Fibroblast of villous mesenchyme (primary cell): ENCODE measurements around the gene ARVCF. TPM values are rescaled to one million over a fixed set of nuclear protein-coding genes. Genes with fewer than 3 reads are reported as not detected.

Experiments used
- DNase-seq: peaks from one replicate; pipeline ENCODE4 v3.0.0-alpha.2; 2010; ENCODE audit warnings: low read depth
- H3K4me3 ChIP-seq: 2 replicates; pipeline ENCODE4 v1.5.1; 2011; ENCODE audit warnings: low read depth, mild to moderate bottlenecking, low read length
- CTCF ChIP-seq: IDR thresholded peaks from 2 replicates; pipeline ENCODE4 v1.5.1; 2012; ENCODE audit warnings: low read depth, mild to moderate bottlenecking, low read length; ENCODE audit not compliant: insufficient read depth
- total RNA-seq: library from RNA; depleted of rRNA; stranded (reverse); fragments of >200 nt; gene quantifications from 2 replicates; pipeline ENCODE4 v1.2.3, GENCODE V29; 2012

Gene ARVCF
- total RNA-seq, 1 donor = 6.0 TPM

- no peak for TF ChIP-seq CTCF
- H3K4me3 ChIP-seq = no peak overlapping the region
- DNase-seq = no peak
Measured at GRCh38 chr22:19981171-19981960, 35.3 kb downstream of the ARVCF start.

- H3K4me3 ChIP-seq = no peak overlapping the region
- no peak for DNase-seq
- no peak for TF ChIP-seq CTCF
Measured at GRCh38 chr22:19980766-19981165, 35.9 kb downstream of the ARVCF start.

- no peak for DNase-seq
- TF ChIP-seq CTCF = no peak
- H3K4me3 ChIP-seq = no peak overlapping the region
Measured at GRCh38 chr22:19979712-19980493, 36.7 kb downstream of the ARVCF start.

- no peak for TF ChIP-seq CTCF
- H3K4me3 ChIP-seq = no peak overlapping the region
- DNase-seq = no peak
Measured at GRCh38 chr22:19978748-19979147, 37.9 kb downstream of the ARVCF start.

GRCh38 chr22:19977296-19978243, 39.1 kb downstream of the ARVCF start:
- no peak for TF ChIP-seq CTCF
- no peak overlapping the region for H3K4me3 ChIP-seq
- DNase-seq = no peak

- TF ChIP-seq CTCF = no peak
- H3K4me3 ChIP-seq = no peak overlapping the region
- DNase-seq = no peak
Measured at GRCh38 chr22:19976671-19977070, 40.0 kb downstream of the ARVCF start.
